NCI-H1417 (cell line): ENCODE results near the gene CTSC.

ENCODE experiments used
- DNase-seq, 3 experiments: peaks; one replicate each; lab custom pipeline; 2025; lab: John Stamatoyannopoulos, UW

The CTSC gene

DNA sequence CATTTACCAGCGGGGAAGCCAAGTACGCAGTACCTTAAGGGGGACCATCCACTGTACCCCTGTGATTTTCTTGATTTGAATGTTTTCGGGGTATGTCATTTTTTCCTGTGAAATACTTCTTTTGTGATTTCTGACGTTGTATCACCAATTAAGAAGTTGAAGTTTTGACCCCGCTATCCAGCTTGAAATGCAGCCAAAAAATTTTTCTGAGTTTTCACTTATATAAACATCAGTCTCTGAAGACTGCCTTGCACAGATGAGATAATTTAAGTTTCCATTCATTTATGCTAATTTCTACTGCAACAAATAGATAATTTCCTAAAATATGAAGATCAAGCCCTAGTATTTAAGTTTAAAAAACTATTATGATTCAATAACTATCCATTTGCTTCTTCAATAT, 20.0 kb downstream of the CTSC start:
- no peak for DNase-seq

DNA sequence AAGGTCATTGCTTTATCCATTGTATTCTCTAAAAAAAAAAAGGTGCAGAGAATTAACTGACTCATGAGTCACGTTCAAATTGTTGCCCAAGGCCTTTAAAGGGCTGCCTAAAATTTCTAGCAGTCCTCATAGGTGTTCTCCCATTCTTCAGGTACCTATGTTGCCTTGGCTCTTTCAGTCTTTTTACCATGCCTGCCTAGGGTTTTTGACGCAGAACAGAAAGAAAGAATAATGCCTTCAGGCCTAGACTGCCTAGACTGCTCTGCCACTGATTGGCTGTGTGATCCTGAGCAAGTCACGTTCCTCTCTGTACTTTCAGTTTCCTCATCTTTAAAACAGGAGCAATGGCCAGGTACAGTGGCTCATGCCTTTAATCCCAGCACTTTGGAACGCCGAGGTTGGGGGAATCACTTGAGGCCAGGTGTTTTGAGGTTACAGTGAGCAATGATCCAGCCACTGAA, 21.5 kb downstream of the CTSC start:
- DNase-seq = no peak

DNA sequence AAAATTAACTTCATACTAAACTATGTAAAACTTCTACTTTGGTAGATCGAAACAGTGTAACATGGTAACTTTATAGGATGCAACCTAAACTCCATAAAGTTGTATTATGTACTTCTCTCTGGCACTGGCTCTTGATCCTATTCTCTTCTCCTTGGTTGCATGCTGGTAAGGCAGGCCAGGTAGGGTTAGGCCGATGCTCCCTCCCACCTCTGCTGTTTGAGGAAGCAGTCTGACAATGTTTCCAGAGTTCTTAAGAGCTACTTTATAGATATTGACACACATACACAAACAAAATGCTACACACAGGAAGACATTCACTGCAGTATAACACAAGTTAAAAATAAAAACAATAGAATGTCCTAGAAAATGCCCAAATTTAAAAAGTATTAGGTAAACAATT, 22.5 kb downstream of the CTSC start:
- DNase-seq = no peak

DNA sequence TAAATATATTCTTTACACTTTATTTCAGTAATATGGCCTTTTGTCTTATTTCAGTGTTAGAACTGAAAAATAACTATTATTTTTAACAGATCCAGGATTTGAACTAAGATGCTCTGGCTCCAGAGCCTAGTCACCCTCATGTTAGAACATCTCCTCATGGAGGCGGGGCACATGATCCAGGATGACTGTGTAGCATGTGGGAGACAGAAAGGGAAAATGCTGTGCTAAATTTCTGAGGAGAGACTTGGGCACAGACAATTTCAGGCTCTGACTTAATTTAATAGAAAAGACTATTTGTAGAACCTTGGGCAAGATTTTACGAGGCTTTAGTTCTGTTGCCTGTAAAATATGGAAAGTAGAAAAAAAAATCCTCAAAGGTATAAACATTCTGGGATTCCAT, 24.1 kb downstream of the CTSC start:
- DNase-seq = no peak

DNA sequence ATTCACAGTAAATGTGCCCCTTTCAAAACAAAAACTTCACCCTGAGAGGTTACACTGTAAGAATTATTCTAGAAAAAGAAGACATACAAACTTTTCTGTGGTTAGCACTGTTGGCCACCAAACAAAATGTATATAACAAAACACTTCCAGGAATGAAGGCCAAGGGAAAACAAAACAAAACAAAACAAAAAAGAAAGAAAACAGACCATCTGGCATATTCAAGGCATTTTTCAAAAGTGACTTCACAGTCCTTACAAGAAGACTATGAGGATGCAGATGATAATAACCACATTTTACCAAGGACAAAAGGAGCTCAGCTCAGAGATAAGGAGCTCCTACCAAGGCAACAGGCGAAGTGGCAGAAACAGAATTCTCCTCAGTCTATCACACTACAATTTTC, 24.9 kb downstream of the CTSC start:
- no peak for DNase-seq

DNA sequence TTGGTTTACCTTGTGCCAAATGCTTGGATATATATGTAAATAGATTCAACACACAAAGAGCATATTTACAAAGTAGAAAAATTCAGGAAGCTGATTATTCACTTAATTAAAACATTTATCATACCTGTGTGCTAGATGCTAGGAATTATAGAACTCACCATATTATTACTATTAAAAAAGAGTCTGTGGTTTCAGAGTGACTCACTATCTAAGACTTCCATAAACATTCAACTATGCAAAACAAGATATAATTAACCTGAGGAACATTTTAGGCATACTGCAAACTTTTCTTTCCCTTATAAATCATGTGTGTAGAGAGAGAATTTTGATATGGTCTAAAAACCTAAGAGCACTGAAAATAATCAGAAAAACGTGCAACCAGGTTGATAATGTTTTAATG, 27.3 kb downstream of the CTSC start:
- DNase-seq = no peak

DNA sequence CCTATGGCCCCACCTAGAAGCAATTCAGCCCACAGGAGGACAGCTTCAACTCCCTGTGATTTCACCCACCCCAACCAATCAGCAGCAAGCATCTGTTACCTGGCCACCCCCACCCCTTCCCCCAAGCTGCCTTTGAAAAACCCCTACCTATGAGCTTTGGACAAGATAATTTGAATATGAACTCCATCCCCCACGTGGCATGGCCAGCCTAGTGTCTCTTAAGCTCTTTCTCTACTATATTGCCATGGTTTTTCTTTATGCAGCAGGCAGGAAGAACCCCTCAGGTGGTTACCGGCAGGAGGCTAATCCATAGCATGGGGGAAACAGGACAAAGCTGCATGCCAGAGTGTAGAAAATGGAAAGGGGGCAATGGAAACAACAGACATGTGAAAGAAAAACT, 29.0 kb downstream of the CTSC start:
- DNase-seq = no peak

DNA sequence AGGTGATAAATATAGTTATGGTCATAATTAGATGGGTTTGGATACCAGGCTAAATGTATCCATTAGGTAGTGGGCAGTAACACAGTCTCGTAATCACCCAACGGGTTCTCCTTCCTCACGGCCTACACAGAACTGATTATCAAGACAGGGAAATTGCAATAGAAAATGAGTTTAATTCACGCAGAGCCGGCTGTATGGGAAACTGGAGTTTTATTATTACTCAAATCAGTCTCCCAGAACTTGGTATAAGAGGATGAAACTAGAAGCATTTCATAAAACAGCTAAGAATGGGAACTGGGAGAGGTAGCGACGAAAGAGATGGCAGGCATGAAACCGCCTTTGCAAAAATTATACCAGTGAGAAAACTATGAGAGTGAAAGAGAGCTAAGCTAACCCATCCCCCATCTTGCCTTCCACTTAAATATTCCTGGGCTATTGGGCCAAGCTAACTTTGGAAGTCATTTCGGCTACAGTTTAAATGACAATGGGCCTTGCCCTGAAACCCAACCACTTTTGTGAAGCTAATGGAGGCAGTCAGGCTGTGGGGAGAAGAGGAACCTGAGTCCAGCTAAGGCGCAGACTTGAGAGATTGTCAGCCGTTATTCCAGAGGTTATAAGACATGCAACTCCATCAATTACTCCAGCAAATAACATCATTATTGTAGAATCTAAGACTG, 29.6 kb downstream of the CTSC start:
- DNase-seq = no peak

DNA sequence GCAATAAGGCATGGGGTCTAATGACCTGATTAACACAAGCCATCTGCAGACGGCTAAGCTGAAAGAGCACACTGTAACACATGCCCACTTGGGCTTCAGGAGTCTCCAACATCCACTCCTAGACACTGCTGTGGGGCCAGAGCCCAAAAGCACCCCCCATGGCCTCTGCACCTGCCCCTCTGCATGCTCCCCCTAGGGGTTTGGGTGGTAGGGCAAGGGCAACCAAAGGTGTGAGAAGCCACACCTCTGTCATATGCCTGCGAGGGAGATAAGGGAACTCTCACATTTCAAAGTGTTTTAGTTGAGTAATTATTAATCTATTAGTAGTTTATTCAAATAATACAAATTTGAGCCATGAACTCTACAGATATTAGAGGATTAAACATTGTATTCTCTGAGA, 30.8 kb downstream of the CTSC start:
- DNase-seq = no peak

DNA sequence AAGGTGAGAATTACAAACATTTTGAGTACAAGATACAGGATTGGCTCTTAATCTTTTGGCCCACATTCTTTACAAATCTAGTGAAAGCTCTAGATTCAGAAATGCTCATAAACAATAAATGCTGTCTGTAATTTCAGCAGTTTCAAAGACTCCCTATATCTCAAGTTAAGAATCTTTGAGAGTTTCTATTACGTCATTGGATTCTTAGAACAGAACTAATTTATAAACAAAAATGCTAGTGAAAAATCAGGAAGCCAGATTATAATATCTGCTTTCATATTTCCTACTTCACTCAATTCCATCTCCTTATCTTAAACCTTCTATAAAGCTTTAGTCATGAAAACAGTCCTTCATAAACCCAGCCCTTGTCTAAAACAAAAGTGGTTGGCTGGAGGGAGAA, 32.1 kb downstream of the CTSC start:
- no peak for DNase-seq

DNA sequence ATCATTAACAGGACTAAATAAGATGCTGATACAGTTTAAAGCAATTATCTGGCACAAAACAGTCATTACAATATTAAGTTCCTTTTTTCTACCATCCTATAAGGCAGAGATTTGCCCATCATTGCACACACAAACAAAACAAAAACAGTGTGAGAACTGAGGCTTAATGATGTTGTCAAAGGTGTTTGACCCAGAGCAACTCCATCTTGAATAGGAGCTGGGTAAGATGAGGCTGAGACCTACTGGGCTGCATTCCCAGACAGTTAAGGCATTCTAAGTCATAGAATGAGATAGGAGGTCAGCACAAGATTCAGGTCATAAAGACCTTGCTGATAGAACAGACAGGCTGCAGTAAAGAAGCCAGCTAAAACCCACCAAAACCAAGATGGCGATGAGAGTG, 33.2 kb downstream of the CTSC start:
- DNase-seq = no peak

DNA sequence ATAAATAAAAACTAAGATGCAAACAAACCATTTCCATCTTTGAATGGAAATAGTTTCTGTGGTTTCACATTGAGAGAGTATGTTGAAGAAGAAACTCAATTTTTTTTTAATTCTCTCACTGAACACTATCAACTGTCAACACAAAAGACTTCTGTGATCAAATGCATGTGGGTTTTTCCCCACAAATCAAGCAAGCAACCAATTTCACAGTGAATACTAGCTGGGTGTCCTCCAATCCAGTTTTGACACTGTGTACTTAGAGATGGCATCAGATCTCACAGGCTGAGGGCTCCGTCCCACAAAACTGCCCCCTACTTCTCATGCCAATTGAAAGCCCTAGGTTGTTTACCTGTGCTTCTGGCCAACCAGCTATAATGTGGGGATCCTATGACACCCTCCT, 34.5 kb downstream of the CTSC start:
- no peak for DNase-seq

DNA sequence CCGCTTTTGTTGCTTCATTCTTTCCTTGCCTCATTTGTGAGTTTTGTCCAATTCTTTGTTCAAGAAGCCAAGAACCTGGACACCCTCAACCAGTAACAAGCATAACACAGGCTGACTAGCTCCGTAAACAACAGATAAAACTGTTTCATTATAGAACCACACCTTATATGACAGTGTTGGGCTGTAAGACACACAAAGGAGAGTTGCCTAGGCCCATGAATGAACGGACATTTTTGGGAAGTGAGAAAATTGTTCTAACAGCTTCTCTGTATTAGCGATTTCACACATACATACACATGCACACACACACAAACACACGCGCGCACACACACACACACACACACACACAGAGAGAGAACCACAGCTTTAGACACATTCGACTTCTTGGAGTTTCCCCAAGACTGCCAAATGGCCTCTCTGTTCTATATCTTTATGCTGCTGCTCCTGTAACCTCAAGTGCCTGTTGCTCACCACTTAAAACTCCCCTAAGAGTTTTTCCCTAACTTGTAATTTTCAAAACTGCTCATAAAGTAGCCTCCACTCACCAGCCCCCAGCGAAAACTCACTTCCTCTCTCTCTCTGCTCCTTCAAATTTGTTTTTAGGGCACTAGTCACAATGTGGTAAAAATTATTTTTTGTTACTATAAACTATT, 35.9 kb downstream of the CTSC start:
- no peak for DNase-seq

DNA sequence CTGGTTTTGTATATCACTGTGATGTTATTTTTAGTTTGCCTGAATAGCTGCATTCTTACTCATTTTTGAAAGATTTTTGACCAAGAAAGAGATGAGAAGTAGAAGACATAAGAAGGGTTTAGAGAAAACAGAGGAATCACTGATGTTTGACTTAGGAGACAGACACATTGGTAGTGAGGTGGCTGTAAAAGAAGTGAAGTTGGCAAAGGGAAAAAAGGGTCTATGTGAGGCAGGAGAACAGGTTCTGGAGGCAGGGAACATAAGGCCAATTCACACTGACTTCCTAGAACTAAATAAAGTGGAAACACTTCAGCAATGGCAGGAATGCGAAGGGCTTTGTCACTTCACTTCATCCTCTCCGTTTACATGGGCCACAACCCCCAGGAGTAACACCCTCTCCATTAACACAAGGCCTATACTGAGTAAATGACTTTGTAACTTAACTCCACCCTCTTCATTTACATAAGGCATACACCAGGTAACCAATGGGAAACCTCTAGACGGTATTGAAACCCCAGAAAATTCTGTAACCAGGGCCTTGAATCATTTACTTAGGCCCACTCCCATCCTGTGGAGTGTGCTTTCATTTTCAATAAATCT, 36.5 kb downstream of the CTSC start:
- DNase-seq = no peak

DNA sequence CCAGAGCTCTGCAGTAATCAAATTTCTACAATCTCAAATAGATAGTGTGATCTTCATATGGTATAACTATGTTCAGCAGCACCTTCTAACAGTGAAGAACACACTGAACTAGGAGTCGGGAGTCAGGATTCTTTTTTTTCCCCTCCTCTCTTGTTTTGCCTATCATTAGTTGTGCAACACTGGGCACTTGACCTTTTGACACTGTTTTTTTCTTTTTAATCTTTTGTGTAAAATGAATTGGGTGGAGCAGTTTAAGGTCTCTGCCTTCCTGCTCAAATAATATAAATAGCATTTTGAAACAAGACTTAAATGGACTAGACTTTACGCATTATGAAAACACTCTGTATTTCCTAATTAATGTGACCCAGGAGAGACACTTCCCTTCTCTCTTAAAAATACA, 39.7 kb downstream of the CTSC start:
- DNase-seq = no peak

DNA sequence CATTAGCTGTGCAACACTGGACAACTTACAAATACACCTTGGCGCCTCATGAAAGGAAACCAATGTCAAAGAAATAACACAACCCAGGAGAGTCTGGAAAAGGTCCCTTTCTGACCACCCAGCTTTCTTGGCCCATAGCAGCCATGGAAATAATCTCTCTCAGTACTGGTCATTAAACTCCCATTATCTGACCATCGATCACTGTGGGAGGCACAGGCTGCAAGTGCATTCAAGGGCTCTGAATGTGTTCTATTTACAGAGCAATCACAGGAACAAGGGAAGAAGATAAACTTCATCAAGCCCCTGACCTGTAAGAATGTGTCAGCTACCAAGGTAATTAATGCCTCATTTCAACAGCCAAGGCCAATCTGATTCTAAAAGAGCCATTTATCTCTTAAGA, 40.1 kb downstream of the CTSC start:
- DNase-seq = peak in 2 of 3 experiments; percentile 74 to 96

DNA sequence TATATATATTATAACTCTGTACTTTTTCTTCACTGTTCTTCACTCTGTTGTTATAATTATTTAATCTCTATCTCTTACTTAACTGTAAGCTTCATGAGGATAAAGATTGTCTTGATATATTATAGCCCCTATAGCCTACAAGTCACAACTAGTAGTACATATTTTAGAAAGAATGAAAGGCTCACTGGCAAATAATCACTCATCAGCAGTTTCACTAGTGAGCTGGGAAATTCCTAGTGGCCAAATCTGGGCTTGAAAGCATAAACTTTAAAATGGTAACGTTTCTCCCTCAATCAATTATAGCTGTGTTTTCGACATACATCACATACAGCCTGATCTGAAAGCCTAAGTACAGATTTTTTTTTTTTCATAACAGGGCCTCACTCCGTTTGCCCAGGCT, 42.5 kb downstream of the CTSC start:
- DNase-seq = no peak

DNA sequence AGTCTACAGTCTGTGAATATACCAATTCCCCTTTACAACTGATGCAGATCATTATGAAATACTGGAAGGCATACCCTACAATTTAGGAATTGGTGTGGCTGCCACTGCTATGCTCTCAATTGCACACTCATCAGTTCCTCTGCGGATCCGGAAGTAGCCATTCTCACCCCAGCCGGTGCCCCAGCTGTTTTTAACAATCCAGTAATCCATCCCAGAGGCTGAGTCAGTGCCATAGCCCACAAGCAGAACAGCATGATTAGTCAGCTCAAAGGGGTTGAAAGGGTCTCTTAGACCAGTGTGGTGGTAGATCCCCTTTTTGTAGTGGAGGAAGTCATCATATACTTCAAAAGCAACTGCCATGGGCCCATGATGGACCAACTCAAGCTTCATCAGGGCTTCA, 43.6 kb downstream of the CTSC start:
- no peak for DNase-seq

DNA sequence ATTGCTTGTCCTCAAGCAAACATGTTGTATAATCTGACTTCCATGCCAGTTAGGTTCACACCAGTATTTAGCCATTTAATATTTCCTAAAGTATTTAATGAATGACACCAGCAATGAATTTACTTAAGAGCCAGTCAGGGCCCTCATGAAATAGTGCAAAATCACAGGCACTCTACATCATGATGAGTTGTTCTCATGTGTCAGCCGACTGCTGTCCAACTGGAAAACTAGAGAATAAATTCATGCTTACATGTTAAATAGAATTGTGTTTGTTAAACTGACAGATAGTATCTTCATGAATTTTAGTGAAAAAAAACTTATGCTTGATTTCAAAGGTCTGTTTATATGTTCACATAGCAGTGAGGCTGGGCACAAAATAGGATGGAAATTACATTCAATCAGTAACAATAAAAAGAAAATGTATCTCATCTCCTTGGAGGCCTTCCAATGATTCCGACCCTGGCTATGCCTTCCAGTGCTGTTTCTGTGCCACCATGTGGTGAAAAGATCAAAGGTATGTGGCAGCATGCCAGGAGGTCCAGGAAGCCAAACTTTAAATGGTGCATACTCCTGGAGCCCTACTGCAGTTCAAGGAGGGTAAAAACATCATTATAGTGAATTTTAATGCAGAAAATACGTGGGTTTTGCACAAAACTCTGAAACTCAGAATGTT, 45.2 kb downstream of the CTSC start:
- peak in 2 of 3 experiments; percentile 19 to 58 for DNase-seq

DNA sequence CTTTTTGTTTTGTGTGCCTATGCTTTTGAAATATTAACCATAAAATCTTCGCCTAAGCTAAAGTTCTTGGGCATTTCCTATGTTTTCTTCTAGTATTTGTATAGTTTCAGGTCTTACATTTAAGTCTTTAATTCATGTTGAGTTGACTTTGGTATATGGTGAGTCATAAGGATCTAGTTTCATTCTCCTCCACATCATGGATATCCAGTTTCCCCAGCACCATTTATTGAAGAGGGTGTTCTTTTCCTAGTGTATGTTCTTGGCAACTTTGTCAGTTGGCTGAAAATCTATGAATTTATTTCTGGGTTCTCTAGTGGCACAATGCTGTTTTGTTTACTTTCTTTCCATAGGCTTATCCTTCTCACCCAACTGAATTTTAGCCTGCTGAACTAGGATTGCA, 49.0 kb downstream of the CTSC start:
- DNase-seq = no peak

DNA sequence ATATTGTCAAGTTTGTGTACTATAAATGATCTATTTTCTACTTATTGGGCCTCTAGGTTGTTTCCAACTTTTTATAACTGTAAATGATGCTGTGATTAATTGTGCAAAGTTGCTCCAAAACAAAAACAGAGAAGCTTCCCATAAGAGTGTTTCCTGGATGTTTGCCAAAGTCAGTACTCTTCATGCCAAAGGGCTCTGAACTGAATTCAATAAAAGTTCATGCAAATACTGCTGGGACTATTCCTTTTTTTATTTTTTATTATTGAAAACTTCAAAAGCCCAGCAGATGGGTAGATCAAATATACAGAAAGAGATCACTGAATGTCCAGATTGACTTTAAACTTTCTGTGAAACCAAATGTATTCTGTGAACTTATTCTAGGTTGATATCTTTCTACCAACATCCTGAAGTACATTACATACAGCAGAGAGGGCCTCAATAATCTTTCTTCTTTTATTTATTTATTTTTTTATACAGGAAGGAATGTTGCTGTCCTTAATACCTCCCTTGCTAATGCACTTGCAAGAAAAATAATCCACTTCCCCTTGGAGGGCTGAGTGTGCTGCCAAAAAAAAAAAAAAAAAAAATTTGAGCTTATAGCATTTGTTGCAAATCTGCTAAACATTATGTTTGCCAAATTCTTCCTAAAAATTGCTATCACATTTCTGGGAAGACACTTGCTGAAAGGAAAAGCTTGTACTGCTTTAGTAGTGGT, 53.0 kb downstream of the CTSC start:
- peak in 1 of 3 experiments; percentile 15 for DNase-seq

DNA sequence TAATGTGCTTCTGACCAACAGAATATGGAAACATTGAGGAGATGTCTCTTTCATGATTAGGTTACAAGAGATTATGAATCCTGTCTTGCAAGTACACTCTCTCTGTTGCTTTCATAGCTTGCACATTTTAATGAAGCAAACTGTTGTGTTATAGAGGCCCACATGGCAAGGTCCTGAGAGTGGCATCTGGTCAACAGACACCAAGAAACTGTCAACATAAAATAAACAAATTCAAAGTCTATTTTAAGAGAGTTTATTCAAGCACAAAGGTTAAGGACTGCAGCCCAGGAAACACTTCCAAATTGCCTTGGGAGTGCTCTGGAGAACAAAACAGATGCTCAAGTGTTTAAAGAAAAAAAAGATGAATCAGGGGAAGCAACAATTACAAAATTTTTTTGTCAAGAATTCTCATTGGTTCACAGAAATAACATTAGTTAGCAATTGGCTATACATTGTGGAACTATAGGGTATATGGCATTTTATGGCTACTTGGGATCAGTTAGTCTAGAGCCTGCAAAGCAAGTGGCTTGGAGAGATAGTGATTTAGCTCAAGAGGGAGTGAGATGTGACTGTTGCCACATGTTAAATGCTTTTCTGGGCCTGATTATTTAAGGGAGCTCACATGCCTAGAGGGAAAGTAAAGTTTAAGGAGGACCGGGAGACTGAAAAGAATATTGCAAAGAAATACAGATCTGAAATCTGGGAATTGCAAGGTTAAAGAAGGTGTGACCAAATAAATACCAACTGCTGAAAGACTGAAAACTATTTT, 54.6 kb downstream of the CTSC start:
- DNase-seq = peak in 1 of 3 experiments; percentile 34
